M059J (cell line): ENCODE data around the gene SNAI3. TPM values are rescaled to one million over a fixed set of nuclear protein-coding genes. Genes with fewer than 3 reads are reported as not detected.

Source experiments
- DNase-seq: peaks from one replicate; pipeline ENCODE4 v3.0.0-alpha.2; 2012; ENCODE audit warnings: low read depth
- total RNA-seq: library from RNA; depleted of rRNA; stranded (reverse); fragments of >200 nt; shearing (Covaris generic); gene quantifications from 2 replicates; pipeline ENCODE4 v1.2.3, GENCODE V29; 2014

Gene SNAI3
- total RNA-seq, 1 experiment from 2014 or later: not detected

- no peak for DNase-seq
Observed at GRCh38 chr16:88651276-88651988, 34.9 kb downstream of the SNAI3 start.

- DNase-seq: no peak
Observed at GRCh38 chr16:88650749-88651275, 35.5 kb downstream of the SNAI3 start, which contains the start of gene CYBA. TSS of gene CYBA (minus strand) at chr16:88651053. CDS start at chr16:88651013, 40 bp downstream.

GRCh38 chr16:88649924-88650748 lies 36.2 kb downstream of the SNAI3 start:
- no peak for DNase-seq

GRCh38 chr16:88649195-88649923 lies 36.9 kb downstream of the SNAI3 start:
- DNase-seq: no peak

GRCh38 chr16:88647178-88648070 lies 38.9 kb downstream of the SNAI3 start:
- no peak for DNase-seq

- DNase-seq: no peak
Observed at GRCh38 chr16:88646345-88647034, 39.8 kb downstream of the SNAI3 start.

GRCh38 chr16:88645941-88646340 lies 40.4 kb downstream of the SNAI3 start:
- no peak for DNase-seq

- no peak for DNase-seq
Observed at GRCh38 chr16:88645455-88645854, 40.9 kb downstream of the SNAI3 start.

- no peak for DNase-seq
Observed at GRCh38 chr16:88643644-88643932, 42.7 kb downstream of the SNAI3 start.

GRCh38 chr16:88642881-88643643 lies 43.2 kb downstream of the SNAI3 start:
- DNase-seq: no peak

- DNase-seq: no peak
Observed at GRCh38 chr16:88640498-88641247, 45.6 kb downstream of the SNAI3 start.

- no peak for DNase-seq
Observed at GRCh38 chr16:88640039-88640495, 46.2 kb downstream of the SNAI3 start.

- DNase-seq: no peak
Observed at GRCh38 chr16:88639231-88640038, 46.9 kb downstream of the SNAI3 start.

GRCh38 chr16:88638323-88639230 lies 47.7 kb downstream of the SNAI3 start, which contains the start of gene IL17C:
TSS of gene IL17C (plus strand) at chr16:88638572. CDS start at chr16:88638642, 70 bp downstream.
- DNase-seq: no peak

- no peak for DNase-seq
Observed at GRCh38 chr16:88636488-88637265, 49.6 kb downstream of the SNAI3 start.

GRCh38 chr16:88635671-88636319 lies 50.5 kb downstream of the SNAI3 start:
- DNase-seq: no peak
